GM12873 (cell line): Measurements from ENCODE around the gene REXO4.

Experiments used
- TF ChIP-seq, protein P1 (sequence below): IDR thresholded peaks from 2 replicates; pipeline ENCODE4 v1.5.1; 2012; ENCODE audit warnings: low read depth, mild to moderate bottlenecking, moderate library complexity, low read length, control low read depth; ENCODE audit not compliant: insufficient read depth; ENCODE audit errors: missing control alignments

REXO4 gene

GRCh38 chr9:133384736-133385321, 33.0 kb downstream of the REXO4 start:
- TF ChIP-seq, protein P1, sequence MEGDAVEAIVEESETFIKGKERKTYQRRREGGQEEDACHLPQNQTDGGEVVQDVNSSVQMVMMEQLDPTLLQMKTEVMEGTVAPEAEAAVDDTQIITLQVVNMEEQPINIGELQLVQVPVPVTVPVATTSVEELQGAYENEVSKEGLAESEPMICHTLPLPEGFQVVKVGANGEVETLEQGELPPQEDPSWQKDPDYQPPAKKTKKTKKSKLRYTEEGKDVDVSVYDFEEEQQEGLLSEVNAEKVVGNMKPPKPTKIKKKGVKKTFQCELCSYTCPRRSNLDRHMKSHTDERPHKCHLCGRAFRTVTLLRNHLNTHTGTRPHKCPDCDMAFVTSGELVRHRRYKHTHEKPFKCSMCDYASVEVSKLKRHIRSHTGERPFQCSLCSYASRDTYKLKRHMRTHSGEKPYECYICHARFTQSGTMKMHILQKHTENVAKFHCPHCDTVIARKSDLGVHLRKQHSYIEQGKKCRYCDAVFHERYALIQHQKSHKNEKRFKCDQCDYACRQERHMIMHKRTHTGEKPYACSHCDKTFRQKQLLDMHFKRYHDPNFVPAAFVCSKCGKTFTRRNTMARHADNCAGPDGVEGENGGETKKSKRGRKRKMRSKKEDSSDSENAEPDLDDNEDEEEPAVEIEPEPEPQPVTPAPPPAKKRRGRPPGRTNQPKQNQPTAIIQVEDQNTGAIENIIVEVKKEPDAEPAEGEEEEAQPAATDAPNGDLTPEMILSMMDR, result no peak

DNA sequence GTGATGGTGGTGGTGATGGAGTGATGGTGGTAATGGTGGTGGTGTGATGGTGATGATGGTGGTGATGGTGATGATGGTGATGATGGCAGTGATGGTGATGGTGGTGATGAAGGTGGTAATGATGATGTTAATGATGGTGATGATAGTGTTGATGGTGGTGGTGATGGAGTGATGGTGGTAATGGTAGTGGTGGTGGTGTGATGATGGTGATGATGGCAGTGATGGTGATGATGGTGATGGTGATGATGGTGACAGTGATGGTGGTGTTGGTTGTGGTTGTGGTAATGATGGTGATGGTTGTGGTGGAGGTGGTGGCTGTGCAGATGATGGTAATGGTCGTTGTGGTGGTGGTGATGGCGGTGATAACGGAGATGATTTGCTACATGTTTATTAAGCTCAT, 34.4 kb downstream of the REXO4 start:
- TF ChIP-seq, protein P1, result no peak

GRCh38 chr9:133382507-133383141, 35.2 kb downstream of the REXO4 start:
- TF ChIP-seq, protein P1, result no peak

GRCh38 chr9:133380734-133381133, 37.1 kb downstream of the REXO4 start:
- TF ChIP-seq, protein P1, result no peak

- TF ChIP-seq, protein P1, result no peak
Observed at GRCh38 chr9:133379153-133380086, 38.4 kb downstream of the REXO4 start.

GRCh38 chr9:133378408-133378962, 39.3 kb downstream of the REXO4 start:
- TF ChIP-seq, protein P1, result no peak
